Measurements from ENCODE around the gene PTDSS2. TPM values are rescaled to one million over a fixed set of nuclear protein-coding genes. Genes with fewer than 3 reads are reported as not detected.
"Not testable (repeated sequence)": the region's sequence is repeated elsewhere in the genome, so short reads cannot be mapped to it uniquely, and the experiment has no call there.

The PTDSS2 gene
- total RNA-seq = 10 to 100 TPM; 14.8 to 18.8 TPM

DNA sequence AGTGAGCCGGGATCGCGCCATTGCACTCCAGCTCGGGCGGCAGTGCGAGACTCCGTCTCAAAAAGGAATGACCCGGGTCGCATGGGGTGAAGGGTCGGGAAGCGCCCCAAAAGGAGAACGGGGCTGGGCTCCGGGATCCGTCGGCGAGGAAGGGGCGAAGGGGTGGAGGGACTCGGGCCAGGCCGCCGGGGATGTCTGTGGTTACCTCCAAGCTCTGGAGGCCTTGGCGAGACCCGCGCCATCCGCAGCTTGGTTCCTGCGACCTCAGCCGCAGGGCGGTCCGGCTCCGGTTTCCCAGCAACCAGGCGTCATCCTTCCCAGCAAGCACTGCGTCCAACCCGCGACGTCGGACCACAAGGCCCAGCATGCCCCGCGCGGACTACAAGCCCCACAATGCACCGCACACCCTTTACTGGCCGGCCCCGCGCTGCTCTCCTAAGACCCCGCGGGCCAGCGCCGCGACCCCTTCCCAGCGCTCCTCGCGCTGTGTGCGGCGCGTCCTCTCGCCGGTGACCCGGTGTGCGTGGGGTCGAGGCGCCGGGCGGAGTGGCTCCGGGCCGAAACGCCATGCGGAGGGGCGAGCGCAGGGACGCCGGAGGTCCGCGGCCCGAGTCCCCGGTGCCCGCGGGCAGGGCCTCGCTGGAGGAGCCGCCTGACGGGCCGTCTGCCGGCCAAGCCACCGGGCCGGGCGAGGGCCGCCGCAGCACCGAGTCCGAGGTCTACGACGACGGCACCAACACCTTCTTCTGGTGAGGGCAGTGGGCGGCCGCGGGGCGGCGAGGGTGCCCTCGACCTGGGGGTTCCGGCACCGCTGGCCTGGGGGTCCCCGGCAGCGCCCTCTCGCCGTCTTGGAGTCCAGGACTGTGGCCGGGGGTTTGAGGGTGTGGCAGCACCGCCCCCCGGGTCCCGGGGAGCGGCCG, at the start of gene PTDSS2:
Gene PTDSS2 (plus strand): TSS at position 391 of the 920 bp plus-strand sequence. CDS start 177 bp downstream, at position 568.
- intact Hi-C loops (cut with DNase I, micrococcal nuclease) = loop anchor here (1.0 to 5.0 kb wide), 8 partner anchors 43 to 245 kb away; partner anchors contain the start of genes BET1L (in 1 of the 2), DEAF1 (in 1 of the 2), IFITM2 (in 1 of the 2) and PHRF1 (in 1 of the 2)
- Mint-ChIP-seq H3K27me3 (no peaks in the 10 kb centered on the region), H3K9me3 (ENCODE audit: low read depth) (no peaks in the 10 kb centered on the region), H3K4me3 (peak within 1 kb of the TSS; percentile 95), H3K27ac (peak within 1 kb of the TSS; percentile 97), H3K4me1 (peaks cover 16% of the 10 kb centered on the region), H3K36me3 (ENCODE audit: low read depth) (peaks cover 8% of the 10 kb centered on the region)
- DNase-seq (peak; percentile 98), ATAC-seq (peak; percentile 82)
- ChIA-PET CTCF (interaction anchor here (0.6 to 2.1 kb wide), 10 partner anchors 10 to 244 kb away, joined by 3 to 10 read pairs (median 4); no protein-coding TSS in a partner anchor), POLR2A (interaction anchor here (0.6 kb wide), 1 partner anchor 934 kb away, joined by 8 read pairs; no protein-coding TSS in a partner anchor)

DNA sequence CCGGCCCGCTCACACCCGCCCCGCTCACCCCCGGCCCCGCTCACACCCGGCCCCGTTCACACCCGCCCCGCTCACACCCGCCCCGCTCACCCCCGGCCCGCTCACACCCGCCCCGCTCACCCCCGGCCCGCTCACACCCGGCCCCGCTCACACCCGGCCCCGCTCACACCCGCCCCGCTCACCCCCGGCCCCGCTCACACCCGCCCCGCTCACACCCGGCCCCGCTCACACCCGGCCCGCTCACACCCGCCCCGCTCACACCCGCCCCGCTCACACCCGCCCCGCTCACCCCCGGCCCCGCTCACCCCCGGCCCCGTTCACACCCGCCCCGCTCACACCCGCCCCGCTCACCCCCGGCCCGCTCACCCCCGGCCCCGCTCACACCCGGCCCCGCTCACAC, 48.9 kb upstream of the PTDSS2 start:
- ATAC-seq, POLR2A ChIA-PET: not testable (repeated sequence)

DNA sequence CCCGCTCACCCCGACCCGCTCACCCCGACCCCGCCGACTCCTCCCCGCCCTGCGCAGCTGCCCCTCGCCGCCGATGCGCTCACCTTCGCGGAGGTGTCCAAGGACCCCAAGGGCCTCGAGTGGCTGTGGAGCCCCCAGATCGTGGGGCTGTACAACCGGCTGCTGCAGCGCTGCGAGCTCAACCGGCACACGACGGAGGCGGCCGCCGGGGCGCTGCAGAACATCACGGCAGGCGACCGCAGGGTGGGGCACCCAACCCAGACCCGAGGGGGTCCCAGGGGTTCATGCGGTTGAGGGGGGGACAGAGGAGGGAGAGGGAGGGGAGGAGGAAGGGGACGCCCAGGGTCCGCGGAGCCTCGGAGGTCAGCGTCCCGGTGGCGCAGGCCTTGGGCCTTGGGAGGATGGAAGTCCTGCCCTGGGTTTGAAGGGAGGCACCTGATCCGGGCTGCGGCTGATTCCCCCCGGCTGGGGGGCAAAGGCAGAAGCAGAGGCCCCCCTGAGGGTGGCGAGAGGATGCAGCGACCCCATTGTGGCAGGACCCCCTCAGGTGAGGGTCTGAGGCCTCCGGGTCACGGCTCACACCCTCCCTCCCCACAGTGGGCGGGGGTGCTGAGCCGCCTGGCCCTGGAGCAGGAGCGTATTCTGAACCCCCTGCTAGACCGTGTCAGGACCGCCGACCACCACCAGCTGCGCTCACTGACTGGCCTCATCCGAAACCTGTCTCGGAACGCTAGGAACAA, 46.9 kb upstream of the PTDSS2 start:
- POLR2A ChIA-PET = interaction anchor here (0.6 kb wide), 1 partner anchor 73 kb away, joined by 3 read pairs; no protein-coding TSS in a partner anchor
- H3K27me3 Mint-ChIP-seq = peaks cover 8% of the 10 kb centered on the region

More for the DNA sequence above, 48.9 kb upstream of the PTDSS2 start:
- DNase-seq; H3K27me3 Mint-ChIP-seq; intact Hi-C loops (cut with DNase I, micrococcal nuclease); H3K27ac Mint-ChIP-seq; CTCF ChIA-PET; H3K36me3 Mint-ChIP-seq (ENCODE audit: low read depth); H3K4me1 Mint-ChIP-seq; H3K9me3 Mint-ChIP-seq (ENCODE audit: low read depth); H3K4me3 Mint-ChIP-seq: not testable (repeated sequence)

DNA sequence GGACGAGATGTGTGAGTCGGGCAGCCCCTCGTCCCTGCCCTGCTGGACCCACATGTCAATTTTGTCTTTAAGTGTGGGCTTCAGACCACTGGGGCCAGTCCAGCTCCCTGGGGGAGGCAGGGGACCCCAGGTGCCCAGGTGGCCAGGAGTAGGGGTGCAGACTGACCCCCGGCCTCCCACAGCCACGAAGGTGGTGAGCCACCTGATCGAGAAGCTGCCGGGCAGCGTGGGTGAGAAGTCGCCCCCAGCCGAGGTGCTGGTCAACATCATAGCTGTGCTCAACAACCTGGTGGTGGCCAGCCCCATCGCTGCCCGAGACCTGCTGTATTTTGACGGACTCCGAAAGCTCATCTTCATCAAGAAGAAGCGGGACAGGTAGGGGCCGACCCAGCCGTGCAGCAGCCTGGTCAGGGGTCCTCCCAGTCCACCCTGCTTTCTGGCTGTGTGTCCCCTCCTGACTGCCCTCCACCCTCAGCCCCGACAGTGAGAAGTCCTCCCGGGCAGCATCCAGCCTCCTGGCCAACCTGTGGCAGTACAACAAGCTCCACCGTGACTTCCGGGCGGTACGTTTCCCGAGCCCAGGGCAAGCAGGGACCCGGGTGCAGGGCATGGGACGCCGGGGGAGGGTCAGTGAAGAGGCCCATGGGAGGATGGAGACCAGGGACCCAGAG, 46.2 kb upstream of the PTDSS2 start:
- Mint-ChIP-seq H3K9me3 (ENCODE audit: low read depth) (no peaks in the 10 kb centered on the region), H3K27me3 (peaks cover 5% of the 10 kb centered on the region), H3K4me1 (peaks cover 9% of the 10 kb centered on the region), H3K27ac (no peak overlapping the region), H3K4me3 (no peak overlapping the region), H3K36me3 (ENCODE audit: low read depth) (no peaks in the 10 kb centered on the region)
- POLR2A ChIA-PET = interaction anchor here (0.6 kb wide), 1 partner anchor 73 kb away, joined by 3 read pairs; no protein-coding TSS in a partner anchor
- intact Hi-C loops (cut with DNase I, micrococcal nuclease) = no loop called here
- ATAC-seq (no peak), DNase-seq (no peak)
- CTCF ChIA-PET = interaction anchor here (0.5 to 0.6 kb wide), 2 partner anchors 18 to 289 kb away, joined by 3 read pairs; no protein-coding TSS in a partner anchor

More for the DNA sequence above, 46.9 kb upstream of the PTDSS2 start:
- H3K4me3 Mint-ChIP-seq = no peak overlapping the region
- CTCF ChIA-PET = interaction anchor here (0.5 kb wide), 1 partner anchor 19 kb away, joined by 3 read pairs; no protein-coding TSS in a partner anchor
- peaks cover 9% of the 10 kb centered on the region for H3K4me1 Mint-ChIP-seq
- H3K9me3 Mint-ChIP-seq (ENCODE audit: low read depth) = no peaks in the 10 kb centered on the region
- peaks cover 3% of the 10 kb centered on the region for H3K36me3 Mint-ChIP-seq (ENCODE audit: low read depth)
- ATAC-seq (no peak), DNase-seq (no peak)
- intact Hi-C loops (cut with DNase I, micrococcal nuclease) = no loop called here
- H3K27ac Mint-ChIP-seq = no peak overlapping the region

DNA sequence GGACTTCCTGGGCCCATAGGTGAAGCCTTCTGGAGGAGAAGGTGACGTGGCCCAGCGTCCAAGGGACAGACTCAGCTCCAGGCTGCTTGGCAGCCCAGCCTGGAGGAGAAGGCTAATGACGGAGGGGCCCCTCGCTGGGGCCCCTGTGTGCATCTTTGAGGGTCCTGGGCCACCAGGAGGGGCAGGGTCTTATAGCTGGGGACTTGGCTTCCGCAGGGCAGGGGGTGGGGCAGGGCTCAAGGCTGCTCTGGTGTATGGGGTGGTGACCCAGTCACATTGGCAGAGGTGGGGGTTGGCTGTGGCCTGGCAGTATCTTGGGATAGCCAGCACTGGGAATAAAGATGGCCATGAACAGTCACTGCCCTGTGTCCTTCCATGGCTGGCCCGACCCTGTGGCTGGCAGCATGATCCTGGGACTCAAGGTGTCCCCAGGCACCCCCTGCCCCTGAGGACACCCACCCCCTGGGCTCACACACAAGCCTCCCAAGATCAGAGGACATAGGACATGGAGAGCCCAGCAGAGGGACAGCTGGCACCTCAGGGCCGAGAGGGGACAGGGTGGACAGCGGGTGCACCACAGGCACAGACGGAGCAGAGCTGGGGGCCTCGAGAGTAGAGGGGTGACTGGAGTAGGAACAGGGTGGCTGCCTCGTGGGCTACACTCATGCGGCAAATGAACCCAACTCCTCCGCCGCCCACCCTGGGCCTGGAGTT, 45.4 kb upstream of the PTDSS2 start:
- DNase-seq (no peak), ATAC-seq (no peak)
- Mint-ChIP-seq H3K4me3 (no peak overlapping the region), H3K4me1 (peaks cover 7% of the 10 kb centered on the region), H3K36me3 (ENCODE audit: low read depth) (no peaks in the 10 kb centered on the region), H3K9me3 (ENCODE audit: low read depth) (no peaks in the 10 kb centered on the region), H3K27ac (no peak overlapping the region), H3K27me3 (peaks cover 2% of the 10 kb centered on the region)
- ChIA-PET POLR2A (no interaction called here), CTCF (no interaction called here)
- intact Hi-C loops (cut with DNase I, micrococcal nuclease) = no loop called here

DNA sequence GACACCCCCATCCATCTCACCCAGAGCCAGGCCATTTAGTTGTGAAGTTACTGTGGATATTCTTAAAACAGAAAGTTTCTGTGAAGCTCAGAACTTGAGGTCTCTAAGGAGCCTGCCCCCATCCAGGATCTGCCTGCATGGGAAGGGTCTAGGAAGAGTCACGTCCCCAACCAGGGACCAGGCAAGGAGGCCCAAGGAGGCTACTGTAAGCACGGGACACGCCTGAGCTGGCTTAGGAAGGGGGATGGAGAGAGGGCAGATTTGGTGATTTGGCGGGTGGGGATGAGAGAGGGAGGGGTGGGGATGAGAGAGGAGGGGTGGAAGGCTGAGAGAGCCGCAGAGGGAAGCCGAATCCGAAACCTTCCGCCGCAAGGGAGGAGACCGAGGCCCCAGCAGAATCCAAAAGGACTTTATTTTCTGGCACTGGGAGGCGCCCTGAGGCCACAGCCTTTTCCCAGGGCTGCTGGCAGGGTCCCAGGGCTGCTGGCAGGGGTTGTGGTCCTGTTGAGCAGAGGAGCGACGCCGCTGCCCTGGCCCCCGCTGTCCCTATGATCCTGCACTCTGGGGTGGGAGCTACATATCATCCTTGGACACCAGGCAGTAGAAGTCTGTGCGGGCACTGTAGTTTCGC, 44.6 kb upstream of the PTDSS2 start:
- no peak for DNase-seq
- Mint-ChIP-seq H3K4me3 (peak overlapping the region; percentile 18), H3K27ac (peak overlapping the region; percentile 13), H3K36me3 (ENCODE audit: low read depth) (no peaks in the 10 kb centered on the region), H3K4me1 (peaks cover 5% of the 10 kb centered on the region), H3K27me3 (no peaks in the 10 kb centered on the region), H3K9me3 (ENCODE audit: low read depth) (no peaks in the 10 kb centered on the region)
- intact Hi-C loops (cut with DNase I, micrococcal nuclease) = no loop called here
- ATAC-seq = no peak
- POLR2A ChIA-PET = interaction anchor here (1.0 kb wide), 1 partner anchor 11 kb away, joined by 3 read pairs; no protein-coding TSS in a partner anchor
- CTCF ChIA-PET = interaction anchor here (0.9 kb wide), 1 partner anchor 9 kb away, joined by 4 read pairs; no protein-coding TSS in a partner anchor

DNA sequence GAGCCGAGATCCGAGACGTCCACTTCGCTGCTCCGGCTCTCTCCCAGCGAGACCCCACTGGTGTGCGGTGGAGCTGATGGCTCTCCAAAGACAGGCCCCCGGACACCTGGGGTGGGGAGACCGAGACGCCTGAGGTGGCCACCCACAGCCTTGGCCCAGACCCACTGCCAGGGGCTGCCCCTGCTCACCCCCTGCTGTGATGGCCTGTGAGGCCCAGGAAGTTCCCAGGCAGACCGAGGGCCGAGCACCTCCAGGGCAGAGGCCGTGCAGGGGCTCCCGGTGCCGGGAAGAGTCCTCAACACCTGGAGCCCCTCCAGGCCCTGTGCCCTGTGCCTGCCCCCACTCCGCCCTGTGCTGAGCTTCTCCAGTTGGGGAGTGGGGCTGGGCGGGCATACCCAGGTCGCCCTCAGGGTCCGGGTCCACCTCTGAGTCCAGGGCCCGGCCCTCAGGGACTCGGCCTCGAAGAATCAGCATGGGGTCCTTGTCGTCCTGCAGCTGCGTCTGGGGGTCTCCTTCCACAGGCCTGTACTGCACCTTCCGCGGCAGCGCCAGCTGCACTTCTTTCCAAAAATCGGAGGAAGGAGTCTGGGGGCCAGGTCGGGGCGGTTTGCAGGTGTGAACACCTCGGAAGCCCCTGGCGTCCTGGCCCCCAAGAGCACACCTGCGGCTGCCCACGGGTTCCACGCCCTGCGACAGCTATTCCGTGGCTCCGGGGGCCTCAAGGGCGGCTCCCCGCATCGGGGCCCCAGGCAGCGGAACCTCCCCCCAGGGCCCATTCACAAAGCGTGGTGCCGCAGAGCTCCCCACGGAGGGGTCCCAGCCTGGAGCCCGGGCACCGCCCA, 43.9 kb upstream of the PTDSS2 start:
- ChIA-PET POLR2A (interaction anchor here (1.0 to 1.3 kb wide), 2 partner anchors 9 to 11 kb away, joined by 3 to 4 read pairs; no protein-coding TSS in a partner anchor), CTCF (interaction anchor here (0.5 to 1.6 kb wide), 6 partner anchors 9 to 155 kb away, joined by 3 to 7 read pairs (median 4); no protein-coding TSS in a partner anchor)
- DNase-seq (no peak), ATAC-seq (no peak)
- Mint-ChIP-seq H3K4me3 (no peak overlapping the region), H3K36me3 (ENCODE audit: low read depth) (no peaks in the 10 kb centered on the region), H3K27me3 (no peaks in the 10 kb centered on the region), H3K4me1 (peaks cover 5% of the 10 kb centered on the region), H3K9me3 (ENCODE audit: low read depth) (no peaks in the 10 kb centered on the region), H3K27ac (peak overlapping the region; percentile 13)
- intact Hi-C loops (cut with DNase I, micrococcal nuclease) = loop anchor here in 1 of 2 experiments (2.0 kb wide), 1 partner anchor 43 kb away; no protein-coding TSS in a partner anchor

DNA sequence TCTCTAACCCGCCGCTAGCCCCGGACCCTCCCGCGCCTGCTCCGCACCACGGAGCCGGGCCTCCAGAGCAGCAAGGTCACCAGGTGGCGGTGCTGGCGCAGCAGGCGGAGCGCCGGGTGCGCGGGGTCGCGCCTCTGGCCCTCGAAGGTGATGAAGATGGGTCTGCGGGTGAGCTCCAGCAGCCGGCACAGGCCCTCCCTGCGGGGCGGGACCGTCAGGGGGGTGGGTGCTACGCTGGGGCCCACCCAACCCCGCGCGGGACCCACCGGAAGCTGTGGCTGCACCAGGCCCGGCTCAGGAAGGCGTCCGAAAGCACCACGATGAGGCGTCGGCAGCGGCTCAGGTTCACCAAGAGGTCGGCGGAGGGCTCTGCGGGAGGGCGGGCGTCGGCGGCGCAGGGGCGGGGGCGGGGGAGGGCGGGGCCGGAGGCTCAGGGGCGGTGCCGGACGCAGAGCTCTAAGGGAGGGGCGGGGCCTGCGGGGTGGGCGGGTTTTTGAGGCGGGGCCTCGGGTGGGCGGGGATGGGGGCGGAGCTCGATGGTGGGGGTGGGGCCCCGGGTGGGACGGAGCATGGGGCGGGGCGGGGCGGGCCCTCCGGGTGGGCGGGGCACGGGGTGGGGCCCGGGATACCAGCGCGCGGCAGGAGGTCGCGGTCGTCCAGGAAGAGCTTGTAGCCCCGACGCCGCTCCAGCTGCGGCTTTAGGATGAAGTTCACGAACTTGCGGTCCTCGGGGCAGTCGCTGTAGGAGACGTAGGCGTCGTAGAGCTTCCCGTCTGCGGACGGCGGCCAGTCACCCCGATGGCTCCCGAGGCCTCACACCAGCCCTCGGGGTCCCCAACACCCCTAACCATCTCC, 43.1 kb upstream of the PTDSS2 start:
- Mint-ChIP-seq H3K9me3 (ENCODE audit: low read depth) (no peaks in the 10 kb centered on the region), H3K27me3 (no peaks in the 10 kb centered on the region), H3K27ac (no peak overlapping the region), H3K4me3 (no peak overlapping the region), H3K4me1 (peaks cover 5% of the 10 kb centered on the region), H3K36me3 (ENCODE audit: low read depth) (no peaks in the 10 kb centered on the region)
- intact Hi-C loops (cut with DNase I, micrococcal nuclease) = loop anchor here (1.0 to 2.0 kb wide), 10 partner anchors 41 to 288 kb away; partner anchors contain the start of genes BET1L (in 1 of the 2), DEAF1 (in 1 of the 2), HRAS (in 1 of the 2) and PHRF1 (in 1 of the 2)
- POLR2A ChIA-PET = interaction anchor here (1.0 to 1.4 kb wide), 3 partner anchors 10 kb away, joined by 3 to 7 read pairs (median 4); no protein-coding TSS in a partner anchor
- peak; percentile 90 for ATAC-seq
- CTCF ChIA-PET = interaction anchor here (0.5 to 1.6 kb wide), 11 partner anchors 9 to 170 kb away, joined by 3 to 7 read pairs (median 4); partner anchors contain the start of genes ANO9 and PSMD13
- peak; percentile 93 for DNase-seq

Data from activated CD4-positive, alpha-beta T cell treated with anti-CD3 and anti-CD28 coated beads for 36 hours (primary cell).